ENCODE results near the gene CEP20.

Gene CEP20

DNA sequence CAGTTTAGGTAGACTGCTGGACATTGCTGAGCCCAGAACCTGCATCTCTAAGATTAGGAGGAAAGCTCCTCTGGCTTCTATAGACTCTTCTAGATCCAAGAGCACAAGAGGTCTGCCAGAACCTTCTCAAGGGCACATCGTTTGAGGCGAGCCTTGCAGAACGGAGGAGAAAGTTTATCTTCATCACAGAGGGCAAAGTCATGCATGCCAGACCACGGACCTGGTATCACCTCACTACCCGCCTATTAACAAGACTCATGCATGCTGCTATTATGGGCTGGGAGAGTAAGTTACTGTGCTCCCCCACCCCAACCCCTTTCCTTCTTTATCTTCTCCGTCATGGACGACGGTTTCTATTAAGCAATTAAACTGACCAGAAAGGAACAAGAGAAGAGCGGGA, 54.9 kb downstream of the CEP20 start:
- no peak for DNase-seq (ENCODE audit: insufficient read length, low spot score)
- TF ChIP-seq, protein P1, sequence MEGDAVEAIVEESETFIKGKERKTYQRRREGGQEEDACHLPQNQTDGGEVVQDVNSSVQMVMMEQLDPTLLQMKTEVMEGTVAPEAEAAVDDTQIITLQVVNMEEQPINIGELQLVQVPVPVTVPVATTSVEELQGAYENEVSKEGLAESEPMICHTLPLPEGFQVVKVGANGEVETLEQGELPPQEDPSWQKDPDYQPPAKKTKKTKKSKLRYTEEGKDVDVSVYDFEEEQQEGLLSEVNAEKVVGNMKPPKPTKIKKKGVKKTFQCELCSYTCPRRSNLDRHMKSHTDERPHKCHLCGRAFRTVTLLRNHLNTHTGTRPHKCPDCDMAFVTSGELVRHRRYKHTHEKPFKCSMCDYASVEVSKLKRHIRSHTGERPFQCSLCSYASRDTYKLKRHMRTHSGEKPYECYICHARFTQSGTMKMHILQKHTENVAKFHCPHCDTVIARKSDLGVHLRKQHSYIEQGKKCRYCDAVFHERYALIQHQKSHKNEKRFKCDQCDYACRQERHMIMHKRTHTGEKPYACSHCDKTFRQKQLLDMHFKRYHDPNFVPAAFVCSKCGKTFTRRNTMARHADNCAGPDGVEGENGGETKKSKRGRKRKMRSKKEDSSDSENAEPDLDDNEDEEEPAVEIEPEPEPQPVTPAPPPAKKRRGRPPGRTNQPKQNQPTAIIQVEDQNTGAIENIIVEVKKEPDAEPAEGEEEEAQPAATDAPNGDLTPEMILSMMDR (IDR thresholded peaks at IDR 0.05; ENCODE audit: insufficient read depth, missing control alignments), result no peak
- FAIRE-seq, result no peak

GRCh38 chr16:15832241-15832640, 56.2 kb downstream of the CEP20 start:
- FAIRE-seq (no peak), DNase-seq (ENCODE audit: insufficient read length, low spot score) (no peak)
- TF ChIP-seq, protein P1 (IDR thresholded peaks at IDR 0.05; ENCODE audit: insufficient read depth, missing control alignments), result no peak

DNA sequence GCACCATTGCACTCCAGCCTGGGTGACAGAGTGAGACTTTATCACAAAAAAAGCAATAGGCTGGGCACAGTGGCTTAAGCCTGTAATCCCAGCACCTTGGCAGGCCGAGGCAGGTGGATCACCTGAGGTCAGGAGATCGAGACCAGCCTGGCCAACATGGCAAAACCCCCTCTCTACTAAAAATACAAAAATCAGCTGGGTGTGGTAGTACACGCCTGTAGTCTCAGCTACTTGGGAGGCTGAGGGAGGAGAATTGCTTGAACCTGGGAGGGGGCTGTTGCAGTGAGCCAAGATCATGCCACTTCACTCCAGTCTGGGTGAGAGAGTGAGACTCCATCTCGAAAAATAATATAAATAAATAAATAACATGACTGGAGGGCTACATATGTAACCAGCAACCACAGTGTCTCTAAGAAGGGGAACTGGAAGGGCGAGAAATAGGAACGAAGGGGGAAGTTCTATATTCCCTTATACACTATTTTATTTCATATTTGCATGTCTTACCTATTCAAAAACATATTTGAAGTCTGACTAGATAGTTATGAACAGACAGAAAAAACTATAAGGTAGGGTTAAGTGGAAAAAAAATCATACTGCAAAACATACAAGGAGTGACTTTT, 57.5 kb downstream of the CEP20 start:
- TF ChIP-seq, protein P1 (IDR thresholded peaks at IDR 0.05; ENCODE audit: insufficient read depth, missing control alignments), result no peak
- DNase-seq (ENCODE audit: insufficient read length, low spot score) (no peak), FAIRE-seq (no peak)

DNA sequence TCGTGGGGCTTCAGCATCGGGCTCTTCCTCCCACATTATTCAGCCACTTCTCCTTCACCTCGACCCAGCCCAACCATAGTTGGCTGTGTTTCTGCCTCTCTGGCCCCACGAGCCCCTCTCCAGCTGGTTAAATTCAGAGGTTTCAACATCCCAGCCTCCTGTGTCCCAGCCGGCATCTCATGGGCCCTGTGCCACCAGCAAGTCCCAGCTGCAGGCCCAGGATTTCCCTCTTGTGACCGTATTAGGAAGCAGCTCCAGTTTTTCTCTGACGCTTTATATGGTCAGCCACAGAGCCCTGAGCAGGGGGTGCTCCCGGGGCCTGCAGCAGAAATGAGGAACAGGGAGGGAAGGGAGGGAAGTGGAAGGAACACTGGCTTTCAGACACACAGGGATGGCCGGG, 58.9 kb downstream of the CEP20 start:
- TF ChIP-seq, protein P1 (IDR thresholded peaks at IDR 0.05; ENCODE audit: insufficient read depth, missing control alignments), result no peak
- DNase-seq (ENCODE audit: insufficient read length, low spot score), result no peak
- FAIRE-seq, result no peak

- TF ChIP-seq, protein P1 (IDR thresholded peaks at IDR 0.05; ENCODE audit: insufficient read depth, missing control alignments), result no peak
- no peak for FAIRE-seq
- no peak for DNase-seq (ENCODE audit: insufficient read length, low spot score)
Measured at GRCh38 chr16:15827709-15828343, 60.6 kb downstream of the CEP20 start.

- DNase-seq (ENCODE audit: insufficient read length, low spot score), result no peak
- TF ChIP-seq, protein P1 (IDR thresholded peaks at IDR 0.05; ENCODE audit: insufficient read depth, missing control alignments), result no peak
- no peak for FAIRE-seq
Measured at GRCh38 chr16:15827299-15827698, 61.1 kb downstream of the CEP20 start.

- FAIRE-seq (no peak), DNase-seq (ENCODE audit: insufficient read length, low spot score) (no peak)
- TF ChIP-seq, protein P1 (IDR thresholded peaks at IDR 0.05; ENCODE audit: insufficient read depth, missing control alignments), result no peak
Measured at GRCh38 chr16:15825750-15826305, 62.6 kb downstream of the CEP20 start.

Measured in D721Med (cell line).